HG02885 (cell line): ENCODE measurements around the gene CD48.

Experiments
- ATAC-seq: cut with Tn5 transposase; IDR thresholded peaks from one replicate; pipeline ENCODE4 v1.9.1; 2021; ENCODE audit warnings: mild to moderate bottlenecking; ENCODE audit not compliant: unreplicated experiment, poor library complexity

The CD48 gene, protein sequence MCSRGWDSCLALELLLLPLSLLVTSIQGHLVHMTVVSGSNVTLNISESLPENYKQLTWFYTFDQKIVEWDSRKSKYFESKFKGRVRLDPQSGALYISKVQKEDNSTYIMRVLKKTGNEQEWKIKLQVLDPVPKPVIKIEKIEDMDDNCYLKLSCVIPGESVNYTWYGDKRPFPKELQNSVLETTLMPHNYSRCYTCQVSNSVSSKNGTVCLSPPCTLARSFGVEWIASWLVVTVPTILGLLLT

DNA sequence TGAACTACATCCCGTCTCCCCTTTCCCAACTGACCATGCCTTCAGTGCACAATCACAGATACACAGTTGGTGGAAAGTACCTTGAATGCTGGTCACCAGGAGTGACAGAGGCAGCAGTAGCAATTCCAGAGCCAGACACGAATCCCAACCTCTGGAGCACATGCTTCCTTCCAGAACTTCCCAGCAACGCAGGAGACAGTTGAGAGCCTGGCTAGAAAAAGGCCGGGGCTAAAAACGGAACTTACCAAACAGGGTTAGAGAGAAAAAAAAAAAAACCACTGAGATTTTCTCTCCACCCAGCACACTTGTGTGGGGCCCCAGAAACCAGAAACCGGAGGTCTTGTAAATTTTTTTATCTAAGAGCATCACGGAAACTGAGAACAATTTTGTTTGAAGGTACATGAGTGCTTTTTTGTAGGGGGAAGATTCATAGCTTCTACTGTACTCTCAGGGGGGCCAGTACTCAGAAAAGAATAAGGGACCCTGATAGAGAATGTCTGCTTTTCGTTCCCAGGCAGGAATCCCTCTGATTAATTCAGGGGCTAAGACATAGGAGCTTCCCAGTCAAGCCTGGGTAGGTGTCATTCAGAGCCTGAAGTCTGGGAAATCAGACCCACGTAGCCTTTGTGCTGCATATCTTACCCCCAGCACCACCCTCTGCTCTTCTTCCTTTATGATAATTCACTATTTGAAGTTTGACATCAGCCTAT is at the start of gene CD48:
TSS of gene CD48 (minus strand) at position 221 of the 710 bp plus-strand sequence. CDS start at position 162, 59 bp downstream.
- ATAC-seq: peak; percentile 53

DNA sequence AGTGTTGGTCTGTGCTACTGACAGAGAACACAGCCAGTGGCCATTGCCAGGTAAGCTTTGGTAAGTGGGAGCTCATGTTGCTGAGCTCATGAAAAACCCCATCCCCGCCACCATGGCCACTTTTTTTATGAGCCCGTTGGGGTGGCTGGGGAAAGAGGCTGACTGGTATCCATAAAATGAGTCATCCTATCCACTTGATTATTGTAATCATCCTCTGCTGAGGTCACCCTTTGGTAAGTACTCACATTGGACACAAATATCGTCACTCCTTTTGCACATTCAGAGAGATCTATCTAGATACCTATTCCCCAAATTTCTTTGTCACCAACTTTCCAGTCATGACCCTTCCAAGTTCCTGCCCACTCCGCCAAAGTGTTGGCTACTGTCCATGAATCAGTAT is 49.4 kb upstream of the CD48 start:
- ATAC-seq: no peak

DNA sequence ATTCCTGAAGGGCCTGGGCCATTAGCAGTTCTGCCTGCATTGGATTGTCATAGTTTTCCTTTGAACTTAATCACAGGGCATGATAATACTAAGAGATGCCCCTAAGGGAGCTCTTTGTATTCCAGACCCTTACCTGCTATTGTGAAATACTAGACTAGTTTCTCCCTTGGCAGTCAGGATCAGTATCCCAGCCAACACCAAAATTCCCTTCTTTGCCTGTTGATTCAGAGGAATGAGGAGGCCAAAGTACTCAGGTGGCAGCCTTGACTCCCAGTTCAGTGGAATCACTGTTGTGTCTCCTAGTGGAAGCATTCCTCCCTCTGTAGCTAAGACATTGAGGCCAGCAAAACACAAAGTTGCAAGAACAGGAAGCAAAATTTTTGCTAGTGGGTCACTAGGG is 48.1 kb upstream of the CD48 start:
- ATAC-seq: no peak

DNA sequence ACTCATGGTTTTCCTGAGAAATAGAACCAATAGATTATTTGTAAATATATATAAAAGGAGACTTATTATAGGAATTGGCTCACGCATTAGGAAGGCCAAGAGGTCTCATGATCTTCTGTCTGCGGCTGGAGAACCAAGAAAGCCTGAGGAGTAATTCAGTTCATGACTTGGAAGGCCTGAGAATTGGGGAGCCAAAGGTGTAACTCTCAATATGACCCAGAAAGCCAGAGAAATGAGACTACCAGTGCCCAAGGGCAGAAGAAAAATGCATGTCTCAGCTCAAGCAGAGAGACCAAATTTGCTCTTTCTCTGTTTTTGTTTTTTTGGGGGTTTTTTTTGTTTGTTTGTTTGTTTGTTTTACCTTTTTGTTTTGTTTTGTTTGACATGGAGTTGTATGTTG is 46.9 kb upstream of the CD48 start:
- no peak for ATAC-seq

DNA sequence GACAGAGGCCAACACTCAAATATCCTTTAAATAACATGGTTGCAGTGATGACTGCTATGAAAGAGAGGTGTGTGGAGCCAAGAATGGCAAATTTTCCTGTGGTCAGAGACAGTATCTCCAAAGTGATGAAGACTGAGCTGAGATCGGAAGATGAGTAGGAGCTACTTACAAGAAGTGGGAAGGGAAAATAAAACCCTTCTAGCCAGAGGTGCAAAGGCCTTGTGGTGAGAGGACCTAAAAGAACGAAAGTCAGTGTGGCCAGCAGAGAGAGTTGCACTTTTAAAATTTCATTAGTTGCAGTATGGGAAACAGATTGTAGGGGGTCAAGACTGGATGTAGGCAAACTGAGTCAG is 45.2 kb upstream of the CD48 start:
- no peak for ATAC-seq

DNA sequence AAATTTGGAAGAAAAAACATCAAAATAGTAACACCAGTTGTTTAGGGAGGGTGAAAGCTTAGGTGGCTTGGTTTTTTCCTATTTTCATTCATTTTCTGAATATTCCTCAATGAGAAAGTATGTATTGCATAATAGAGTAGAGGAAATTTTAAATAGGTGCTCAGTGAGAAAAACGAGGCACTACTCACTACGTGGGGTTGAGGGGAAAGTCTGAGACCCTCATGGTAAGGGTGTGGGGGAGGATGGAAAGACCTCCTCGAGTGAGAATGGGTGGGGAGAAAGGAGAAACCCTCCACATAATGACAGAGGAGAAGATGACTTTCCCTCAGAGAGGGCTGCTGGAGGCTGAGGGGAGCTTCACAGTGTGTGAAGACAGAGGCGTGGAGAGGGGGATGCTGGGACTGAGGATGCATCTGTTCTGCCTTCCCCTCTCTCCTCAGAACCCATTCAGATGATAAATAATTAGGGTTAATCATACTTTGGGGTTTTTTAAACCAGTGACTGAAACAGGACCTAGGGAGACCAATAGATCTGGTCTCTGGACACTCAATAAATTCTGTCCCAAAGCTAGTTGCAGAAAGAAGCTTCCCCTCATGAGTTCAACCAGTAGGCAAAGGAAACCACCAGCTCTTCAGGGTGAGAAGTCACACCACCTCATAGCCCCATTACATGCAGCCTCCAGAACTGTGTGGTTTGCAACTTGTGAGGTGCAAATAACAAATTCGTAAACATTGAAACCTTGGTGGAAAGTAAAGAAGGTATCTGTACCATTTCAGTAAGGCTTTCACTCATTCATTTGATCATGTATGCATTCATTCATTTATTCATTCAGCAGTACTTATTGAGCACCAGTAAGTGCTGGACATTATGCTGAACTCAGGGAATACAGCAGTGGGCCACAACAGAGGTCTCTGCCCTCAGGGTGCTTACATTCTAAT is 44.6 kb upstream of the CD48 start:
- ATAC-seq: peak; percentile 49

DNA sequence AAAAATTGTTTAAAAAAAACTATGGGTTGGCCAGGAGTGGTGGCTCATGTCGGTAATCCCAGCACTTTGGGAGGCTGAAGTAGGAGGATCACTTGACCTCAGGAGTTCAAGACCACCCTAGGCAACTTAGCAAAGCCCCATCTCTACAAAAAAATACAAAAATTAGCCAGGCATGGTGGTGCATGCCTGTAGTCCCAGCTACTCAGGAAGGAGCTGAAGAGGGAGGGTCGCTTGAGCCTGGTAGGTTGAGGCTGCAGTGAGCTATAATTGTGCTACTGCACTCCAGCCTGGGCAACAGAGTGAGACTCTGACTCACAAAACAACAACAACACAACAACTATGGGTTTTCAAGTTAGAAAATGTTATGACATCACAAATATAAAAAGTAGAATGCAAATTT is 43.8 kb upstream of the CD48 start:
- no peak for ATAC-seq

DNA sequence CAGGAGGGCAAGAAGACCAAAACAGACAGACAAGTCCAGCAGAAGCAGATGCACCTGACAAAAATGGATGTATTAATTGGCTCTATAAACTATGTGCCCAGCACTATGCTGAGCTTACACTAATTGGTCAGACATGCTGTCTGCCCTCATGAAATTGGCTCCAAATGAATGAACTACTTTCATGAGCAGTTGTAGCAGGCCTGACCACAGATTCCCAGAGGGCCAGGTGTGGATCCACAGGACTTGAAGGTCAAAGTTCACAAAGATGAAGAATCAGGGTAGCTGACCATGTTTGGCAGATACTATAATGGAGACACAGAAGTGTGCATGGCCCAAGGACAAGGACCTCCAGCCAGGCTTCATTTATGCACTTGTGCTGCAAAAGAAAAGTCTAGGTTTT is 42.0 kb upstream of the CD48 start:
- no peak for ATAC-seq

DNA sequence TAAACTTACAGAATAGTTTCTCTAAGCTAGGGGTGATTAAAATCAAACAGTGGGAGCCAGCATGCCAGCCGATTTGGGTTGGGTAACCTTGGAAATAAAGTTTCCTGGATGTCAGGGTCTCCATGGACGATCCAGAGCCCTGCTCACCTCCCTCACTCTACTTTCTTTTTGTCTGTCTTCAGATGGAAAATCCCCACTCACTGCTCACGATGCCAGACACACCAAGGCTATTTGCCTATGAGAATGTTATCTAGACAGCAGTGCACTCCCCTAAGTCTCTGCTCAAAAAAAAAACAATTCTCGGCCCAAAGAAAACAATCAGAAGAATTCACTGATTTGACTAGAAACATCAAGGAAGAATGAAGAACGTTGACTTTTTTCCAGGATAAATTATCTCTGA is 41.3 kb upstream of the CD48 start:
- ATAC-seq: no peak

DNA sequence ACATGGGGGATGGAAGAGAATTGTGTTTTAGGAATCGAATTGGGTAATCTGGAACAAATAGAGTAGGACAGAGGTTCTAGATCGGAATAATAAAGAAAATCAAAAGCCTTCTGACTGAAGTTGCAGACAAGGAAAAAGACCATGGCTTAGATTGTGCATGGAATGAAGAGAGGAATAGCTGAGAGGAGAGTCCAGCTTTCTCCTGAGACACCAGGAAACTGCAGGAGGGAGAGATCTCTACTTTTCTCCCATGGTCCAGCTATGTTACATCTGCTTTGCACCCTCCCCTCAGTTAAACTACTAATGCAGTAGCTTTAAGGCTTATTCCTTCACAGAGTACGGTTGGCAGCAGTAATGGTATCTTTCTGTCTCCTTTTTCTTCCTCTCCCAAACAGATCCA is 40.8 kb upstream of the CD48 start:
- no peak for ATAC-seq

DNA sequence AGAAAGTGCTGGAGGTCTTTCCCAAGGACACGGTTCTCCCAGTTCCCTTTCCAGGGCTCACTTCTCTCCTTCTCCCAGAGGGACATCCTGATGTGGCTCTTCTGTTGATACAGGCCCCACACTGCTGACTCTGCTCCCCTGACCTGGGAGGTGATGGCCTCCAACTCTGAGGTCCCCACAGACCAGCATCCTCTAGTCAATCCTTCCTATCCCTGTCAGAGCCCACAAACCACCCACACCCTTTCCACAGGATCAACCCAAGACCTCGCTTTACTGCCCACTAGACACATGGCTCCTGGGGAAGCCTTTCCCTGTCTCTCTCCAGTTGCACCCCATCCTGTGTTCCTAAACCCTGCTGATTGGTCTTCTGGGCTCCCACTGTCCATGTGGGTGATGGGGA is 39.0 kb upstream of the CD48 start:
- no peak for ATAC-seq

DNA sequence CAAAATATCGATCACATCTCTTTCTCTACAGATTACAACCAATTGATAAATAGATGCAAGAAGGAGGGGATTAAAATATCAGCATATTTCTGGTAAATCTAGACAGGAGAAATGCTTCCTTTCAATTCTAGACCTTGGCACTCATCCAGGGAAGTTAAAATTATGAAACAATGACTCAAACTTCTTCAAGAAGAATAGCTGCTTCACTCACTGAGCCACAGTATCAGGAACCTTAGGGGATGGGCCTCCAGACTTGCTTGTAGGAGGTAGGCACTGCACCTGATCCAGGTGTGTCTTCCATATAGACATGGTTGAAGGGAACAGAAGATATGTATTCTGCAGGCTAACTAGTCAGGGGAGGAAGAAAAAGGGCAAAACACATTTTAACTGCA is 37.3 kb upstream of the CD48 start:
- no peak for ATAC-seq

DNA sequence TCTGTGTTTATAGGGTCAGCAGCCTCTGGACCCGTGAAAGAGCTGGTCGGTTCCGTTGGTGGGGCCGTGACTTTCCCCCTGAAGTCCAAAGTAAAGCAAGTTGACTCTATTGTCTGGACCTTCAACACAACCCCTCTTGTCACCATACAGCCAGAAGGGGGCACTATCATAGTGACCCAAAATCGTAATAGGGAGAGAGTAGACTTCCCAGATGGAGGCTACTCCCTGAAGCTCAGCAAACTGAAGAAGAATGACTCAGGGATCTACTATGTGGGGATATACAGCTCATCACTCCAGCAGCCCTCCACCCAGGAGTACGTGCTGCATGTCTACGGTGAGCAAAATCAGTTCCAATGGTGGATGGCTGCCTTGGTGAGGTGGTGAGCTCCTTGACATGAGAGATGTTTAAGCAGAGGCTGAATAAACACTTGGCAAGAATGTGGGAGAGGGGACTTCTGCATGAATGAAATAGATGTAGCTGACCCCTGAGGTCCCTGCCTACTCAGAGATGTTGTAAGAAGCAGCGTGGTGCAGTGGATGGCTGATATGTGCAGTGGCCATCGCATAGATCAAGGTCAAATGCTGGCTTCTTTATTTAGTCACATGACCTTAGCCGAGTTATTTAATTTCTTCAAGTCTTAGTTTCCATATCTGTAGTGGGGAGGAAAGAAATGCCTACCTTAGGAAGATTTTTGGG is 36.7 kb upstream of the CD48 start:
- no peak for ATAC-seq

DNA sequence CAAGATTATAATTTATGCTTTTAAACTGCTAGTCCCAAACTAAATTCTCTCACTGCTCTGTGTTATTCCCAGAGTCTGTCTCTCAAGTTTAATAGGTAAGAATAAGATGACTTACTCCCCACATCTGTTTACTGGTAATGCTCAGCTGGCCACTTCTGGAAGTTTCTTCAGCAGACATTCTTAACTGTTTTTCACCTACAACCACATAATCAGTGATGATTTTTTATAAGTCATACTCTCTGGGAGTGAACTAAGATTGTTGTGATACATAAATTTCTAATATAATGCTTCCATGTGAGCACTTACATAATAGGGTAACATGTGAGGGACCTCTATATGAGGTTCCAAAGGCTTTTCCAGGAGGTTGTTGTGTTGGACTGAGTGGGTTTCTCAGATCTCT is 36.1 kb upstream of the CD48 start:
- ATAC-seq: no peak

DNA sequence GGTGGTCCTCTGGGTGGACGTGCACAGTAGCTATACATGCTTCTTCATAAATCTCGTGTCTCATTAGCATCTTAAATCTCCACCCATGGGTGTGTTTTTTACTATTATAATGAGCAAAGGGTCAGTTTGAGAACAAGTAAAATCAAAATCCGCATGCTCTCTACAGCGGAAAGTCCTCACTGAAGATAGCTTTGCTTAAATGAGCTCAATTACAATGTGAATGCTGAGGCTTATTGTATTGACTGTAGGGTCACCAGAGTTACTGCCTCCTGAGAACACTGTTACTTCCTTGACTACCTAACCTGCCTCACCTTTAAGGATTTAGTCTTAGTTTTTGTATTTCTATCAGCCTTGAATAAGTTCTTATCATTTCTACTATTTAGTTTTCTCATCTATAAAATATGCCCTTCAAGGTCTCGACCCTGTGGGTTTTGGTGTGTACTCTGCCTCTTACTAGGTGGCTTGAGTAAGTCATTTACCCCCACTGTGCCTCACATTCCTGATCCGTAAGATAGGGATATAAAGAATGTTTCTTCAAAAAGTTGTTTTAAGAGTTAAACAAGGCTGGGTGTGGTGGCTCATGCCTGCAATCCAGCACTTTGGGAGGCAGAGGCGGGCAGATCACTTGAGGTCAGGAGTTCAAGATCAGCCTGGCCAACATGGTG is 35.3 kb upstream of the CD48 start:
- ATAC-seq: no peak

DNA sequence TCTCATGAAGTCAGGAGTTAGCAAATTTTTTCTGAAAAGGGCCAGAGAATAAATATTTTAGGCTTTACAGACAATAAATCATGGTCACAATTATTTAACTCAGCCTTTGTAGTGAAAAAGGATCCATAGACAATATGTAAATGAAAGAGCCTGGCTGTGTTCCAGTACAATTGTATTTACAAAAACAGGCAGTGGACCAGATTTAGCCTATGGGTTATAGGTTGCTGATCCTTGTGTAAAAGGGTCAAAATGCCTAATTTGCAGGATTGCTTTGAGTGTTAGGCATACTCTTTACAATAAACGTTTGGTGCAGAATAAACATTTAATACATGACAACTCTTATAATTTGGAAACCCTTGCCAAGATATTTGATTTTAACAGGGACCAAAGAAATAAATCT is 33.9 kb upstream of the CD48 start:
- ATAC-seq: no peak

DNA sequence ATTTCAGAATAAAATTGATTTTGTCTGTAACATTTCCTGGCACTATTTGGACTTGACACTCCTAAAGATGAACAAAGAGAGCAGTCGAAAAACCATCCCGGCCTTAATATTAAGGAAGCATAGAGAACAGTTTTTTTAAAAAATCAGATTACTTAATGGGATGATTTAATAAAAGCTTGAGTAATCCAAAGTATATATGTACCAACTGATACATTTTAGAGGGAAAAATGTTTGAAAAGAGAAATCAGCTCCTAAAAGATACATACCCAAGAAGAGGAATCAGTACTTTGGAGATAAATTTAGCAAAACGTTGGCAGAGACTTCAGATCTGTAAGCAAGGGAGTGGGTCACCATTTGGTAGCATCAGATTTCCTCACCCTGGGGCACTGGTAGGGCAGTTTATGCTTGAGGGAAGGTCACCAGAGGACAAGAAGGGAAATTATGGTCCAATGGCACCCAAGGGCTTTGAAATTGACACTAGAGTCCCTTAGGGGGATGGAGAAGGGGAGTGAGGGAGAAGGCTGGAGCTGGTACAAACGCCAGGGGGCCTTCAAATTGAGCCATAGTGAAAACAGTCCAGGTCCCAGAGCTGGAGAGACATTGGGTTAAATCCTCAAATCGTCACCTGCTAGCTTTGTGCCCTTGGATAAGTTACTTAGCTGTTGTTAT is 33.4 kb upstream of the CD48 start:
- ATAC-seq: no peak

DNA sequence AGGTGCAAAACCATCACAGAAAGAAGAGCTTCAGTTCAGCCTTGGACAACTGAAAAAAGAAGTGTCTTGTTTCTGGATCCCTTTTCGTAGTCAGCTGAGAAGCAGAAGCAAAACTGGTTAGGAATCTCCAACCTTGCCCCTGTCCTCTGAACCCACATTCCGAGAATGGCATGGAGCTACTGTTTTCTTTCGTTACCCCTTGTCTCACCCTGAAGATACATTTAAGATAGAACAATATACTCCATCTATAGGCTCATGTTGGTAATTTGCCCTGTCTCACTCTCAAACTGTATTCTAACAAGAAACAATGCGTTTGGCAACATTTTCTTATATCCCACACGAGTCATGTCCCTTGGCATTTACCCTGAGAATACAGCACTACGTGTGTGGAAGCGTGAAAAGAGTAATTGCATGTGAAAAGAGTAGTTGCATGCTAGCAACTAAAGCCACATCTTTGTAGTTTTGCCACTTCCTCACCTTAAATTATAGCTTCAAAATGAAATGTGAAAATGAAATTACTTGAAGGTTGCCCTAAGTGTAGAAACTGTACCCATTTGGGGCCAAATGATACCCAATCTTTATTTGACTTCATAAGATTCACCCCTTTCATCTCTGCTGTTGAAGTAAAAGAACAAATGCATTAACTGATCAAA is 32.7 kb upstream of the CD48 start:
- ATAC-seq: no peak

DNA sequence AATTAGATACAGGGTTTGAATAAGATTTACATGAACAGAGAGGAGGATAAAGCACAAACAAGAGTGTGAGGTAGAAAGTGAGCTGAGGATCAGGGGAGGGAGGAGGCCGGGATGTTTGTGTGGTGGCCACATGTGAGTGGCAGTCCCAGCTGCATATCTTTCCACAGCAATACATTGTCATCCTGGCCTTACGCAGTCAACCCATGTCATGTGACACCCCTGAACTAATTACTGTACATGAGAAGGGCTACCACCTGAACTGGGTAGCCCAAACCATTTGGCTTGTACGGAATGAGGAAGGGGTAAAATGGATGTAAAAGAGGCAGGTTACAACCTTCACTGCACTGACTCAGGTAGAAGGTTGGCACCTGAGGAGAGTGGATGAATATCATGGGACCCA is 31.6 kb upstream of the CD48 start:
- no peak for ATAC-seq
